Measurements from ENCODE around the gene STXBP4.

- TF ChIP-seq CTCF (IDR thresholded peaks at IDR 0.05; ENCODE audit: low read length) (no peak), EZH2 (IDR thresholded peaks at IDR 0.05; ENCODE audit: borderline replicate concordance, low read length) (no peak)
These were observed 88.6 kb downstream of the STXBP4 start for GRCh38 chr17:55057184-55057583.

Measured in OCI-LY1 (cell line).